ENCODE measurements around the gene RASSF10.
"Not testable (repeated sequence)": the region's sequence is repeated elsewhere in the genome, so short reads cannot be mapped to it uniquely, and the experiment has no call there.

RASSF10 gene

GRCh38 chr11:13029872-13030271 is 20.8 kb downstream of the RASSF10 start:
- no peak for DNase-seq

- DNase-seq, result no peak
These were observed 21.7 kb downstream of the RASSF10 start for GRCh38 chr11:13030857-13031256.

- no peak for DNase-seq
These were observed 22.2 kb downstream of the RASSF10 start for GRCh38 chr11:13031349-13031748.

GRCh38 chr11:13033760-13034533 is 24.8 kb downstream of the RASSF10 start:
- DNase-seq, result no peak

GRCh38 chr11:13035711-13036110 is 26.6 kb downstream of the RASSF10 start:
- DNase-seq, result no peak

GRCh38 chr11:13036235-13036634 is 27.1 kb downstream of the RASSF10 start:
- no peak for DNase-seq

GRCh38 chr11:13038366-13038765 is 29.2 kb downstream of the RASSF10 start:
- no peak for DNase-seq

- DNase-seq, result no peak
These were observed 30.0 kb downstream of the RASSF10 start for GRCh38 chr11:13039126-13039525.

- DNase-seq, result no peak
These were observed 31.9 kb downstream of the RASSF10 start for GRCh38 chr11:13040969-13041561.

GRCh38 chr11:13042873-13043342 is 33.8 kb downstream of the RASSF10 start:
- no peak for DNase-seq

GRCh38 chr11:13043912-13044628 is 35.0 kb downstream of the RASSF10 start:
- DNase-seq, result no peak

GRCh38 chr11:13045089-13045488 is 36.0 kb downstream of the RASSF10 start:
- DNase-seq, result not testable (repeated sequence)

- no peak for DNase-seq
These were observed 36.6 kb downstream of the RASSF10 start for GRCh38 chr11:13045734-13046133.

- no peak for DNase-seq
These were observed 37.8 kb downstream of the RASSF10 start for GRCh38 chr11:13046637-13047570.

- DNase-seq, result no peak
These were observed 38.8 kb downstream of the RASSF10 start for GRCh38 chr11:13047884-13048283.

GRCh38 chr11:13051257-13051656 is 42.1 kb downstream of the RASSF10 start:
- DNase-seq, result no peak

- no peak for DNase-seq
These were observed 43.0 kb downstream of the RASSF10 start for GRCh38 chr11:13052130-13052571.

- no peak for DNase-seq
These were observed 44.3 kb downstream of the RASSF10 start for GRCh38 chr11:13053255-13053917.

- DNase-seq, result no peak
These were observed 45.2 kb downstream of the RASSF10 start for GRCh38 chr11:13054278-13054677.

GRCh38 chr11:13055200-13055599 is 46.1 kb downstream of the RASSF10 start:
- DNase-seq, result no peak

GRCh38 chr11:13061294-13061990 is 52.3 kb downstream of the RASSF10 start:
- no peak for DNase-seq
